IMR-90 (cell line): ENCODE measurements around the gene TSPO. TPM values are rescaled to one million over a fixed set of nuclear protein-coding genes. Genes with fewer than 3 reads are reported as not detected.

Experiments
- ATAC-seq: fragments of 200-7000 bp; cut with Tn5 transposase; 2 replicates; pipeline ENCODE4 v1.9.1; 2020; ENCODE audit warnings: low read depth, mild to moderate bottlenecking, moderate library complexity
- BruUV-seq: library from RNA; stranded (reverse); fragments of 400-500 nt; replicated peaks from 2 replicates; lab custom pipeline; 2021; lab: Mats Ljungman, UMichigan
- CTCF ChIA-PET: fragments of 300-600 bp; formaldehyde crosslinking; extraction: SDS; loops from one replicate; lab custom pipeline; 2021; ENCODE audit warnings: antibody characterized with exemption; lab: Yijun Ruan, JAX
- POLR2A ChIA-PET: fragments of 300-600 bp; sonication (Branson Sonifier 250); formaldehyde crosslinking; loops from one replicate; lab custom pipeline; 2022; ENCODE audit warnings: antibody characterized with exemption; ENCODE audit not compliant: unreplicated experiment; lab: Charles Lee
- DNase-seq: peaks from one replicate; pipeline ENCODE4 v3.0.0; 2013
- H2AFZ ChIP-seq: replicated peaks from 2 replicates; pipeline ENCODE3; 2013; ENCODE audit warnings: low read length, mild to moderate bottlenecking; ENCODE audit not compliant: poor library complexity
- H2AK5ac ChIP-seq: 2 replicates; pipeline ENCODE4 v1.6.1; 2013; ENCODE audit warnings: low read depth, low read length, inconsistent platforms
- H2AK9ac ChIP-seq: replicated peaks from 2 replicates; pipeline ENCODE3; 2013; ENCODE audit warnings: mild to moderate bottlenecking, low read depth, low read length, moderate library complexity; ENCODE audit not compliant: poor library complexity
- H2BK120ac ChIP-seq: 2 replicates; pipeline ENCODE4 v1.6.1; 2013; ENCODE audit warnings: low read depth, low read length, inconsistent platforms
- H2BK15ac ChIP-seq: 3 replicates; pipeline ENCODE4 v1.6.1; 2013; ENCODE audit warnings: low read depth, low read length, inconsistent platforms
- H2BK20ac ChIP-seq: 2 replicates; pipeline ENCODE4 v1.6.1; 2013; ENCODE audit warnings: low read depth, mild to moderate bottlenecking, inconsistent platforms, low read length, moderate library complexity
- H2BK5ac ChIP-seq: 2 replicates; pipeline ENCODE4 v1.6.1; 2013; ENCODE audit warnings: mild to moderate bottlenecking, low read depth, low read length, inconsistent platforms; ENCODE audit not compliant: poor library complexity, severe bottlenecking
- H3K14ac ChIP-seq: replicated peaks from 2 replicates; pipeline ENCODE4 v1.6.1; 2013; ENCODE audit warnings: low read depth, low read length, inconsistent platforms
- H3K18ac ChIP-seq: 2 replicates; pipeline ENCODE4 v1.6.1; 2013; ENCODE audit warnings: low read depth, low read length, control low read depth
- H3K23ac ChIP-seq: 2 replicates; pipeline ENCODE4 v1.6.1; 2013; ENCODE audit warnings: low read depth, low read length, inconsistent platforms
- H3K27ac ChIP-seq: 2 replicates; pipeline ENCODE4 v1.5.1; 2013; ENCODE audit warnings: mild to moderate bottlenecking, control low read depth, low read length; ENCODE audit not compliant: insufficient read depth
- H3K27me3 ChIP-seq: 2 replicates; pipeline ENCODE4 v1.6.1; 2013; ENCODE audit warnings: low read length; ENCODE audit not compliant: control insufficient read depth, insufficient read depth
- H3K36me3 ChIP-seq: 2 replicates; pipeline ENCODE4 v1.6.1; 2013; ENCODE audit warnings: low read length, mixed read lengths; ENCODE audit not compliant: control insufficient read depth, insufficient read depth
- H3K4ac ChIP-seq: 2 replicates; pipeline ENCODE4 v1.6.1; 2013; ENCODE audit warnings: low read depth, low read length, inconsistent platforms
- H3K4me1 ChIP-seq: 2 replicates; pipeline ENCODE4 v1.6.1; 2013; ENCODE audit warnings: low read length, mixed read lengths; ENCODE audit not compliant: control insufficient read depth, insufficient read depth
- H3K4me2 ChIP-seq: 2 replicates; pipeline ENCODE4 v1.6.1; 2013; ENCODE audit warnings: low read depth, mild to moderate bottlenecking, control low read depth, low read length, moderate library complexity
- H3K4me3 ChIP-seq: 2 replicates; pipeline ENCODE4 v1.5.1; 2013; ENCODE audit warnings: low read depth, mild to moderate bottlenecking, control low read depth, low read length, moderate library complexity; ENCODE audit not compliant: insufficient read depth
- H3K56ac ChIP-seq: 2 replicates; pipeline ENCODE4 v1.6.1; 2013; ENCODE audit warnings: low read length, inconsistent platforms; ENCODE audit not compliant: insufficient read depth; ENCODE audit errors: extremely low read depth
- H3K79me1 ChIP-seq, 2 experiments: 2 replicates each; pipeline ENCODE4 v1.6.1; 2013; ENCODE audit warnings: low read length in 2 of 2, inconsistent platforms in 1 of 2, low read depth in 1 of 2
- H3K9ac ChIP-seq: 2 replicates; pipeline ENCODE4 v1.6.1; 2013; ENCODE audit warnings: low read depth, low read length, control low read depth
- H3K9me1 ChIP-seq: 2 replicates; pipeline ENCODE4 v1.6.1; 2013; ENCODE audit warnings: low read length, inconsistent platforms; ENCODE audit not compliant: insufficient read depth
- H3K9me3 ChIP-seq: 2 replicates; pipeline ENCODE4 v1.6.1; 2013; ENCODE audit warnings: low read length; ENCODE audit not compliant: control insufficient read depth, insufficient read depth
- H4K20me1 ChIP-seq: 2 replicates; pipeline ENCODE4 v1.6.1; 2013; ENCODE audit warnings: low read length, inconsistent platforms; ENCODE audit not compliant: insufficient read depth
- H4K5ac ChIP-seq: 2 replicates; pipeline ENCODE4 v1.6.1; 2013; ENCODE audit warnings: mild to moderate bottlenecking, low read depth, low read length, control low read depth
- H4K8ac ChIP-seq, 2 experiments: 2 replicates each; pipeline ENCODE4 v1.6.1; 2013; ENCODE audit warnings: low read depth in 2 of 2, low read length in 2 of 2, control low read depth in 1 of 2, inconsistent platforms in 1 of 2
- H4K91ac ChIP-seq: 2 replicates; pipeline ENCODE4 v1.6.1; 2013; ENCODE audit warnings: low read depth, low read length, inconsistent platforms; ENCODE audit not compliant: insufficient read depth
- CEBPB ChIP-seq: IDR thresholded peaks from 2 replicates; pipeline ENCODE4 v1.6.1; 2012; ENCODE audit warnings: low read depth, low read length, improper control_type of control experiment
- CTCF ChIP-seq: conservative IDR thresholded peaks from 2 replicates; pipeline ENCODE4 v1.5.1; 2012; ENCODE audit warnings: mild to moderate bottlenecking, low read depth, low read length, improper control_type of control experiment
- FOS ChIP-seq: fragments of 150-350 bp; IDR thresholded peaks from 2 replicates; pipeline ENCODE4 v1.6.1; 2016; ENCODE audit warnings: low read depth, low read length
- MAZ ChIP-seq: IDR thresholded peaks from 2 replicates; pipeline ENCODE4 v1.6.1; 2012; ENCODE audit warnings: low read depth, mild to moderate bottlenecking, low read length, improper control_type of control experiment, moderate library complexity, borderline replicate concordance
- MXI1 ChIP-seq: IDR thresholded peaks from 2 replicates; pipeline ENCODE4 v1.6.1; 2012; ENCODE audit warnings: low read depth, mild to moderate bottlenecking, low read length, moderate library complexity, borderline replicate concordance
- NFE2L2 ChIP-seq: fragments of 150-350 bp; IDR thresholded peaks from 2 replicates; pipeline ENCODE4 v1.6.1; 2016; ENCODE audit warnings: low read depth, mild to moderate bottlenecking, low read length
- POLR2A ChIP-seq: IDR thresholded peaks from 2 replicates; pipeline ENCODE4 v1.6.1; 2012; ENCODE audit warnings: mild to moderate bottlenecking, low read depth, low read length
- WGBS, 2 experiments: methylation state at CpG; one replicate each; pipeline versions ENCODE4 v1.1.5 to v1.1.7; 2013; ENCODE audit warnings: missing lambda C conversion rate in 2 of 2; ENCODE audit not compliant: insufficient read length in 1 of 2; ENCODE audit errors: extremely low coverage in 2 of 2; 5-methylcytosine and 5-hydroxymethylcytosine counted together
- dilution Hi-C: fragments of 300-500 bp; cut with HindIII; formaldehyde crosslinking; loops from one replicate; pipeline ENCODE4 v1.14.3; 2018; ENCODE audit warnings: low sequenced_read_pairs; ENCODE audit not compliant: unreplicated experiment
- in situ Hi-C: fragments of 300-500 bp; cut with MboI; formaldehyde crosslinking; loops from 3 replicates; pipeline ENCODE4 v1.14.3; 2019; ENCODE audit warnings: low sequenced_read_pairs, inconsistent platforms, mixed read lengths
- intact Hi-C: fragments of 100-400 bp; cut with micrococcal nuclease; formaldehyde crosslinking; loops from 2 replicates; pipeline ENCODE4 v1.10.0; 2022
- polyA plus RNA-seq, 3 experiments: library from polyadenylated mRNA; depleted of rRNA; stranded (reverse); fragments of >200 nt; gene quantifications; 2 replicates each; pipeline ENCODE4 v1.2.3, GENCODE V29; 2012; ENCODE audit warnings: low replicate concordance in 1 of 3
- total RNA-seq: library from RNA; depleted of rRNA; stranded (reverse); fragments of >200 nt; gene quantifications from 2 replicates; pipeline ENCODE4 v1.2.3, GENCODE V29; 2012

The TSPO gene
- total and polyA plus RNA-seq, 2 of the 4 experiments (the other 2 are of a cell fraction): 115 to 297 TPM

- H3K9ac ChIP-seq: no peak overlapping the region
- H3K9me3 ChIP-seq: no peaks in the 10 kb centered on the region
- H3K27ac ChIP-seq: no peak overlapping the region
- H3K4me1 ChIP-seq: no peaks in the 10 kb centered on the region
- H2BK20ac ChIP-seq: no peak overlapping the region
- in situ Hi-C loops (no loop called here), dilution Hi-C loops (no loop called here), intact Hi-C loops (no loop called here)
- no peak overlapping the region for H3K4me2 ChIP-seq
- H3K18ac ChIP-seq: no peak overlapping the region
- H3K36me3 ChIP-seq: no peaks in the 10 kb centered on the region
- H3K23ac ChIP-seq: no peak overlapping the region
- H3K4ac ChIP-seq: no peak overlapping the region
- no peak overlapping the region for H3K56ac ChIP-seq
- 78% methylated on average over 4 of the region's 13 CpGs; no CpG with 5 or more reads in 1 of the 2 experiments for WGBS, 2 experiments
- no peak overlapping the region for H4K8ac ChIP-seq
- no peaks in the 10 kb centered on the region for H4K20me1 ChIP-seq
- H2AK5ac ChIP-seq: no peak overlapping the region
- ATAC-seq: no peak
- CTCF ChIA-PET: no interaction called here
- POLR2A ChIA-PET: no interaction called here
- H3K14ac ChIP-seq: no peak overlapping the region
- H2AK9ac ChIP-seq: no peak overlapping the region
- H3K27me3 ChIP-seq: peaks cover 30% of the 10 kb centered on the region
- H3K4me3 ChIP-seq: no peak overlapping the region
- no peak overlapping the region for H2BK15ac ChIP-seq
- H4K5ac ChIP-seq: no peak overlapping the region
- no peak for TF ChIP-seq NFE2L2
- TF ChIP-seq MAZ: no peak
- no peak for TF ChIP-seq CEBPB
- TF ChIP-seq CTCF: no peak
- TF ChIP-seq POLR2A: no peak
- no peak for TF ChIP-seq FOS
- TF ChIP-seq MXI1: no peak
- no peaks in the 10 kb centered on the region for H3K79me1 ChIP-seq
- BruUV-seq: no TSS peak
- H4K91ac ChIP-seq: no peak overlapping the region
- no peak overlapping the region for H2BK5ac ChIP-seq
- H2BK120ac ChIP-seq: no peak overlapping the region
- H3K9me1 ChIP-seq: no peaks in the 10 kb centered on the region
- no peak overlapping the region for H2AFZ ChIP-seq
- no peak for DNase-seq
These were observed 60.6 kb downstream of the TSPO start for GRCh38 chr22:43211941-43212433.
